Regular cardiac myocyte (primary cell): ENCODE data around the gene OR5L2. TPM values are rescaled to one million over a fixed set of nuclear protein-coding genes. Genes with fewer than 3 reads are reported as not detected.

ENCODE experiments used
- total RNA-seq: library from RNA; depleted of rRNA; stranded (reverse); fragments of >200 nt; gene quantifications from 2 replicates; pipeline ENCODE4 v1.2.3, GENCODE V29; 2014

Gene OR5L2
- not detected in 2 replicates for total RNA-seq

DNA sequence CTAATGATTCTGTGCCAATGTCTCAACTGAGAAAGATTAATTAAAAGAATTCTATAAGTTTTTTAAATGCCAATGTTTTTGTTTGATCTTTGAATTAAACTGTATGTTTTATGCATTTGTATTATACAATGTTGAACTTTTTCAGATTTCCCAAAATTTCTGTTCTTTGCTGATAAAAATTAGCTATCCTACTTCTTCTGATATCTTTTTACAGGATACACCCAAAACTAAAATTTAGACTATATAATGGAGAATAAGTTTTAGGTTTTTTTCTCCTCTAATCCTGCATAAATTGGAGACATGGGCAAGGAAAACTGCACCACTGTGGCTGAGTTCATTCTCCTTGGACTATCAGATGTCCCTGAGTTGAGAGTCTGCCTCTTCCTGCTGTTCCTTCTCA lies at the start of gene OR5L2:
TSS of gene OR5L2 (plus strand) at position 301 of the 400 bp plus-strand sequence. CDS start at position 301, 0 bp downstream.

DNA sequence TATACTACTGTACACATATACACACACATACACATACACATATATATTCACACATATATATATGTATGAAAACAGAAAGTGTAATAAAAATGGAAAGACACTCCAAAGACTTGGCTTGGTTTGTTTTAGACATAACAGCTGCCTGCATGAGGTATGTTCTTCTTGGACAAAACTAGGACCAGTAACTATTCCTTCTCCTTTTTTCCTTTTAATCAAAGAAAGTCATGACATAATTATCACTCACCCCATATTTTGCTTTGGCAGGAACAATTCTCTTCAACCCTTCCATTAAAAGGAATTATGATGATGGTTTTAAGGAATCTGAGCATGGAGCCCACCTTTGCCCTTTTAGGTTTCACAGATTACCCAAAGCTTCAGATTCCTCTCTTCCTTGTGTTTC lies 31.8 kb upstream of the OR5L2 start, which contains the start of gene OR5D14:
TSS of gene OR5D14 (plus strand) at position 301 of the 400 bp plus-strand sequence. CDS start at position 301, 0 bp downstream.

DNA sequence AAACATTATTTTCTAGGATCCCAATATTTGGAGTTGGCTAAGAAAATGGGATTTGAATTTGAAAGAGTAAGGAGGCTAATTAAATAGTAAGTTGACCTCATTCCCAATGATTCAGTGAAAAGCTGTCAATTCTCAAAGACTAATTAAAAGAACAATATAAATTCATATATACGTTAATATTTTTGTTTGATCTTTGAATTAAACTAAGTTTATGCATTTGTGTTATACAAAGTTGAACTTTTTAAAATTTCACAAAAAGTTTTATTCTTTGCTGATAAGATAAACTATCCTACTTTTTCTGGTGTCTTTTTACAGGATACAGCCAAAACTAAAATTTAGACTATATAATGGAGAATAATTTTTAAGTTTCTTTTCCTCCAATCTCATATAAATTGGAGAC lies 16.0 kb upstream of the OR5L2 start, which contains the start of gene OR5L1:
TSS of gene OR5L1 (plus strand) at position 301 of the 400 bp plus-strand sequence. CDS start 100 bp downstream, outside the sequence.

DNA sequence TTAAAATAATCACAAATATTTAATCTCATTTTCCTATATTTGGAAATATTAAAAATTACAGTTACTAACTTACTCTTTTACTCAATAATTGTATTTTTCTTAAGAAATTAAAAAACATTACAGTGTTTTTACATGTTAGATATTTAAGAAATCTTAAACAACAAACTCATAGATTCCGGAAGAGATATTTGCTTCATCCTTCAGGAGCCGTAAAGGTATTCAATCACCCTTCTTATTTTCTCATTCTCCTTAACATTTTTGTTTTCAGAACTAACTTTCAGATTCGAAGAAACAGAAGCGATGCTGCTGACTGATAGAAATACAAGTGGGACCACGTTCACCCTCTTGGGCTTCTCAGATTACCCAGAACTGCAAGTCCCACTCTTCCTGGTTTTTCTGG lies 7.7 kb upstream of the OR5L2 start, which contains the start of gene OR5D18:
TSS of gene OR5D18 (plus strand) at position 301 of the 400 bp plus-strand sequence. CDS start at position 301, 0 bp downstream.

DNA sequence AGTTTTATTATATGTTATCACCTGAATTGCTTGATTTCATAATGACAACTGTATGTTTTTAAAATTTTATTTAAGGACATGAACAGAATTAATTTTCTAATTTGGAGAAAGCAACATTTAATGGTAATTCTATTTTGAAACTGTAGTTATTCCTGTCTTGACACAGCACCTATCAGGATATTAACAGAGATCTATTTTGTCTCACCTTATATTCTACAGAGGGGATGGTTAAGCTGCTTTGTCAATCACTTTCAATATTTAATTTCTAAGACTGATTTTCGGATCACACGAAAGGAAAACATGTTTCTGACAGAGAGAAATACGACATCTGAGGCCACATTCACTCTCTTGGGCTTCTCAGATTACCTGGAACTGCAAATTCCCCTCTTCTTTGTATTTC lies 11.4 kb downstream of the OR5L2 start, which contains the start of gene OR5D16:
TSS of gene OR5D16 (plus strand) at position 301 of the 400 bp plus-strand sequence. CDS start at position 301, 0 bp downstream.

Other genes with a start within 250 kb of the OR5L2 start
- gene OR4C11, start 219.6 kb upstream of the OR5L2 start, total RNA-seq: not detected in 2 replicates
- gene OR4P4, start 192.1 kb upstream of the OR5L2 start, total RNA-seq: not detected in 2 replicates
- not detected in 2 replicates for gene OR4S2, start 178.9 kb upstream of the OR5L2 start, total RNA-seq
- gene OR4C6, start 165.0 kb upstream of the OR5L2 start, total RNA-seq: not detected in 2 replicates
- gene OR5D13, start 53.8 kb upstream of the OR5L2 start, total RNA-seq: not detected in 2 replicates
- gene OR5D14, start 31.7 kb upstream of the OR5L2 start, total RNA-seq: not detected in 2 replicates
- gene OR5L1, start 15.9 kb upstream of the OR5L2 start, total RNA-seq: not detected in 2 replicates
- not detected in 2 replicates for gene OR5D18, start 7.6 kb upstream of the OR5L2 start, total RNA-seq
- not detected in 2 replicates for gene OR5D16, start 11.5 kb downstream of the OR5L2 start, total RNA-seq
- gene TRIM51, start 56.1 kb downstream of the OR5L2 start, total RNA-seq: not detected in 2 replicates
- gene OR5W2, start 87.4 kb downstream of the OR5L2 start, total RNA-seq: not detected in 2 replicates
- gene OR5I1, start 109.2 kb downstream of the OR5L2 start, total RNA-seq: not detected in 2 replicates
- not detected in 2 replicates for gene OR10AG1, start 142.7 kb downstream of the OR5L2 start, total RNA-seq
- not detected in 2 replicates for gene OR5F1, start 167.4 kb downstream of the OR5L2 start, total RNA-seq
- not detected in 2 replicates for gene OR5AS1, start 200.4 kb downstream of the OR5L2 start, total RNA-seq